GM19025 (cell line): Measurements from ENCODE around the gene DSC1.
"Not testable (repeated sequence)": the region's sequence is repeated elsewhere in the genome, so short reads cannot be mapped to it uniquely, and the experiment has no call there.

Experiments
- ATAC-seq: cut with Tn5 transposase; IDR thresholded peaks from one replicate; pipeline ENCODE4 v1.9.1; 2021; ENCODE audit warnings: mild to moderate bottlenecking, low read depth, moderate library complexity; ENCODE audit not compliant: unreplicated experiment

DSC1 gene

GRCh38 chr18:31177369-31177768, 14.7 kb upstream of the DSC1 start:
- not testable (repeated sequence) for ATAC-seq

GRCh38 chr18:31176531-31176930, 13.9 kb upstream of the DSC1 start:
- ATAC-seq = no peak

- ATAC-seq = no peak
Observed at GRCh38 chr18:31171144-31171839, 8.6 kb upstream of the DSC1 start.

- no peak for ATAC-seq
Observed at GRCh38 chr18:31170335-31170734, 7.7 kb upstream of the DSC1 start.

DNA sequence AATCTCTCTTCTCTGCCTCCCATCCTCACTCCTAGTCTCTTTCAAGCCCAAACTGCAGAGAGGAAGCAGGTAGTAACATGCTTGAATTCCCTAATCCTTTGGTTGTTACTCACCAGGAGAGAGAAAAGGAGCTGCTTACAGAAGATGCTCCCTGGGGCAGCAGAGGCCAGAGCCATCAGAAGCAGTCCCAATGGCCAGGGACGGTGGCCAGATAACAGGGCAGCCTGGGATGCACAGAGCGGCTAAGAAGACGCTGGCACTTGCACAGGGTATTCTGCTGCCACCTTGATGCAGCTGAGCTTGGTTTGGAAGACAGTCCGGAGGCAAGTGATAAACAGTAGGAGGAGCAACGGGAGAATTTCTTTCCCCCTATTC, 250 bp downstream of the DSC1 start:
- ATAC-seq = no peak

GRCh38 chr18:31161757-31162418, 768 bp downstream of the DSC1 start:
- no peak for ATAC-seq

- ATAC-seq = no peak
Observed at GRCh38 chr18:31156821-31157763, 5.6 kb downstream of the DSC1 start.

GRCh38 chr18:31155498-31155897, 7.2 kb downstream of the DSC1 start:
- ATAC-seq = no peak

- no peak for ATAC-seq
Observed at GRCh38 chr18:31154181-31154580, 8.5 kb downstream of the DSC1 start.

DNA sequence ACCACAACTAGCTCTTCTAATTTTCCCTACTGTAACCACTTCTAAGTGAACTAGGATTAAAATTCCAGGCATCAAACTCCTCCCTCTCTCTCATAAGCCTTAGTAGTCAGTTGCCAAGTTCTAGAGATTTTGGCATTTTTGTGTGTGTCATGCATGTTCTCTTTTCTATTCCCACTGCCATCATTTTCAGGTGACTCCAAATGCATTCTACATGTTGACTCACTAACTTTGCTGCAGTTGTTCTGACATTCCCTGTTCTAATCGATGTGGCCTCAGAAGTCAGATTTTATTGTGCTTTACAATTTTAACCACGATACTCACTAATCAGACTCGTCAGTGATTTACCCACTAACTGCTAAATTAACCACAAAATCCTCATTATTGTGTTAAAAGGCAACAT, 13.3 kb downstream of the DSC1 start:
- no peak for ATAC-seq

- ATAC-seq = no peak
Observed at GRCh38 chr18:31148600-31148999, 14.1 kb downstream of the DSC1 start.

DNA sequence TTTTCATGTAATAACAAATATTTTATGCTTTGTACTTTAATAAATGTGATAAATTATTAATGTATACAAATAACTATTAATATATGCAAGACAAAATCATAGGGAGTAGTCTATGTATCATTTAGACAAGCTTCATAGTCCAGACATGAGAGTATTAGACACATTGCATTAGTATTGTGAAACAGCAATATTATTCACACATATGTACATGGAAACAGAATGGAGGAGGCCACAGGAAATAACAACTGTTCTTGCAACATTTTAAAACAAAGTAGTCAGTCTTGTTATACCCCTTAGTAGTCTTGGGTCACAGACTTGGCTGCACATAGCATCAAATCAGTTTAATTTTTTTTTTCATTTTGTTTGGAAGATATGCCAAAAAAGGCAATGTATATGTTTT, 15.8 kb downstream of the DSC1 start:
- no peak for ATAC-seq

DNA sequence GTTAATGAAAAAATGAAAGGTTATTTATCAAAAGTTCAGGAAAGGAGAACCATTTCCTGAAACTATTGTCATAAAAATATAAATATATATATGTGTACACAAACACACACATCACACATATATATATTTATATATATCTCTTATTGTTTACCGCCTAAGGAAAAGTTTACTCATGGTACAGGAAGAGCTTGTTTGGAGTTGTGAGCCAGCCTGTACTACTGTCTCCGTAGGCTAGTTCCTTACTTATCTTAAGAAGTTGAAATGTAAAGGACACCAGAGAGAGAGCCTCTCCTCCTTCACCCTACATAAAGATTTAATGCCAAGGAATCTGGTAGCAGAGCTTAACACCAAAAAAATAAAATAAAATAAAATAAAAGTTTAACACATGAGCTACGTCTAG, 19.6 kb downstream of the DSC1 start:
- ATAC-seq = no peak

DNA sequence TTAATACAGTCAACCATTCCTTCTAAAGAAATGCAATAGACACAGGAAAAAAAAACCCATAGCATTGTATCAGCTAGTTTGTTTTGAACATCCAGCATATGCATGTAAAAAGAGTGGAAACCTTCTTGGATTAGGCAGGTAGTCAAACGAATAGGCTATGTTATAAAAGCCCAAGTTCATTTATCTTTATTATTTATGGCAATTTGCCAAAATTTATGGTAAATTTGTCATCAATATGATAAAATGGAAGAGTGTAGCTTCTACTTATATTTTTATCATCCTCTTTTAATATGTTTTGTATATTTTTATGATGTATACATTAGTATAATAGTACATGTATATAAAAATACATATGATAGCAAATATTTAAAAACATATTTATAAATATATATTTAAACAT, 23.9 kb downstream of the DSC1 start:
- no peak for ATAC-seq

DNA sequence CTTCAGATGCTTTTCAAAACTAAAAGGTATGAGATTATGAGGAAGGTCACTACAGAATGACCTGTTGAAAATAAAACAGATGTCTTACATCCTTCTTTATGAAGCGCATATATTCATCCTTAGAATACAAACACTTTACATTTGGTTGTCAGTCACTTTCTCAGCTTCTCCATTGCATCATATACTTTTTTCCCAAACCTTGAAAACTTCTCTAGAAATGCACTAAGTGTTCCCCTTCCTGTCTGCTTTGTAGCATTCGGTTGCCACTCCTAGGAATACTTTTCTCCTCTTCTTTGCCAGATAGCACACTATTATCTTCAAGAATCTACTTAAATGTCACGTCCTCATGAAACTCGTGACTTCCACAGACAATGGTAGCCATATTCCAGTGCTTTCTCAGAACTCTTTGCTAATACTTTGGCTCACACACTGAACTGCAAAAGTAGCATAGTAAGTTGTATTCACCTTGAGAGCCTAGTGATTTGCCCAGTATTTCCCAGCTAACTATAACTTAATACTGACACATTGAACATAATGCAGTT, 27.6 kb downstream of the DSC1 start:
- ATAC-seq = no peak

- no peak for ATAC-seq
Observed at GRCh38 chr18:31129398-31130115, 33.1 kb downstream of the DSC1 start.

DNA sequence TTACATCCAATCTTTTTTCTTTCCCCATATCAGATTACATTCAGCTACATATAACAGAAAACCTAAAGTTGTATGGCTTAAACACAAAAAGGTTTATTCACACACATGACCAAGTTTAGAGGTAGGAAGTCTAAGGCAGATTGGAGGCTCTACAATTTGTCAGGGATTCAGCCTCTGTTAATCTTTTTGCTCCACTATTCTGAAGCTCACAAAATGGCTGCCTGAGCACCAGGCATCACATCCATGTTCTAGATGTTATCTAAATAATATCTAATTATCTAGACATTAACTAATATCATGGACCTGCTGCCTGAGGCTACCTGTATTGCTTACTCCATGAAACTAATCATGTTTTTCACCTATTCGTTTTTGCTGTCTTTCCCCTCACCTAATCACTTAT, 36.8 kb downstream of the DSC1 start:
- ATAC-seq = no peak

GRCh38 chr18:31123125-31123524, 39.5 kb downstream of the DSC1 start:
- ATAC-seq = not testable (repeated sequence)

- ATAC-seq = no peak
Observed at GRCh38 chr18:31120594-31120993, 42.1 kb downstream of the DSC1 start.

DNA sequence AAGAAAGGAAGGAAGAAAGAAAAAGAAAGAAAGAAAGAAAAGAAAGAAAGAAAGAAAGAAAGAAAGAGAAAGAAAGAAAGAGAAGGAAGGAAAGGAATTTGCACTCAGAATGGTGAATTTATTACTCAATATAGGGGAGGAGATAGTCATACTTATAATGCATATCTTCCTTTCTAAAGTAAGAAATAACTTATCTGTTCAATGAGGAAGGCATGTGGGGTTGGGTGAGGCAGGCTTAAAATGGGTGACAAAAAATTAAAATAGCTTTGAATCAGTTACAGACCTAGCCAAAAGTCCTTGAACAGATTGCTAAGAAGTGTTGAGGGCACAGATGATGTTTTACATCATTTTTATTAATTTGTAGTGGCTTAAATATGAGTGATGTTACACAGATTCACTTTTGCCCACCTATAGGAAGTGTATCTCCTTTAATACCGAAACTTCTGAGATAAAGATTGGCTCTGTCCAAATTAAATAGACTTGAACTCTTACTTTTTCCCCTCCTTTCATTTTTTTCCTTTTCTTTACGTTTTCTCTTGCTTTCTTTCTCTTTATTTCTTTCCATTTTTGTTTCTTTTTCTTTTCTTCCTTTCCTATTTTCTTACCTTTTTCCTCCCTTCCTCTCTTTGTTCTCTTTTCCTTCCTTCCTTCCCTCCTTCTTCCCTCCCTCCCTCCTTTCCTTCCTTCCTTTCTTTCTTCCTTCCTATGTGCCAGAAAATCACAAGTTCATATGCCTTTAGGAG, 45.6 kb downstream of the DSC1 start:
- no peak for ATAC-seq
